AG08395 (cell line): ENCODE results near the gene SCAMP5.

ENCODE experiments used
- DNase-seq: peaks from one replicate; pipeline ENCODE4 v3.0.0; 2012; ENCODE audit warnings: mixed read lengths, low spot score

The SCAMP5 gene

GRCh38 chr15:75070674-75071073 lies 75.3 kb downstream of the SCAMP5 start:
- no peak for DNase-seq
